Subcutaneous adipose tissue (tissue), 4 donors: ENCODE data around the gene ARMS2. TPM values are rescaled to one million over a fixed set of nuclear protein-coding genes. Genes with fewer than 3 reads are reported as not detected.

Experiments used
- total RNA-seq, 4 donors: library from RNA; depleted of rRNA; stranded (reverse); fragments of >200 nt; gene quantifications; one replicate each; pipeline ENCODE4 v1.1.0, GENCODE V29; 2016
- TF ChIP-seq, protein P1 (sequence below): fragments of 450-650 bp; IDR thresholded peaks from one replicate; pipeline ENCODE4 v1.5.1; 2016; ENCODE audit warnings: low read depth, mild to moderate bottlenecking, control low read depth, antibody characterized with exemption, moderate library complexity

Gene ARMS2
- total RNA-seq, 4 donors from 2014 or later: not detected

DNA sequence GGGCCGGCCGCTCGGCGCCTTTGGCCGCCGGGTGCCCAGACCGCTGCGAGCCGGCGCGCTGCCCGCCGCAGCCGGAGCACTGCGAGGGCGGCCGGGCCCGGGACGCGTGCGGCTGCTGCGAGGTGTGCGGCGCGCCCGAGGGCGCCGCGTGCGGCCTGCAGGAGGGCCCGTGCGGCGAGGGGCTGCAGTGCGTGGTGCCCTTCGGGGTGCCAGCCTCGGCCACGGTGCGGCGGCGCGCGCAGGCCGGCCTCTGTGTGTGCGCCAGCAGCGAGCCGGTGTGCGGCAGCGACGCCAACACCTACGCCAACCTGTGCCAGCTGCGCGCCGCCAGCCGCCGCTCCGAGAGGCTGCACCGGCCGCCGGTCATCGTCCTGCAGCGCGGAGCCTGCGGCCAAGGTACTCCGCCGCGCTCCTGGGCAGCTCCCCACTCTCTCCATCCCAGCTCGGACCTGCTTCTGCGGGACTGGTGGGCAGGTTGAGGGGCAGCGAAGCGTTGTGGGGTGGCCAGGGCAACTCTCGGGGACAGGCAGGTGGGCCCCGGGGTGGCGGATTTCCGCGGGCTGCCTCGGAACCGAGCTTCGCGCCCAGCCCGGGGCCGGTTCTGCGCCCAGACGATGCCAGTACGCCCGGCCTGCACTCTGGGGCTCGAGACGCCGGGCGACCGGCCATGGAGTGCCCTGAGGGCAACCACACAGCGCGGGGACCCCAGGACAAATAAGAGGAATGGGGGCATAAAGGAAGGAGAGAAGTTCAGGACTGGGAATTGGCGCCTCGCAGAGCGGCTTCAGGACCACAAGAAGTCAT, 7.5 kb downstream of the ARMS2 start:
- TF ChIP-seq, protein P1, sequence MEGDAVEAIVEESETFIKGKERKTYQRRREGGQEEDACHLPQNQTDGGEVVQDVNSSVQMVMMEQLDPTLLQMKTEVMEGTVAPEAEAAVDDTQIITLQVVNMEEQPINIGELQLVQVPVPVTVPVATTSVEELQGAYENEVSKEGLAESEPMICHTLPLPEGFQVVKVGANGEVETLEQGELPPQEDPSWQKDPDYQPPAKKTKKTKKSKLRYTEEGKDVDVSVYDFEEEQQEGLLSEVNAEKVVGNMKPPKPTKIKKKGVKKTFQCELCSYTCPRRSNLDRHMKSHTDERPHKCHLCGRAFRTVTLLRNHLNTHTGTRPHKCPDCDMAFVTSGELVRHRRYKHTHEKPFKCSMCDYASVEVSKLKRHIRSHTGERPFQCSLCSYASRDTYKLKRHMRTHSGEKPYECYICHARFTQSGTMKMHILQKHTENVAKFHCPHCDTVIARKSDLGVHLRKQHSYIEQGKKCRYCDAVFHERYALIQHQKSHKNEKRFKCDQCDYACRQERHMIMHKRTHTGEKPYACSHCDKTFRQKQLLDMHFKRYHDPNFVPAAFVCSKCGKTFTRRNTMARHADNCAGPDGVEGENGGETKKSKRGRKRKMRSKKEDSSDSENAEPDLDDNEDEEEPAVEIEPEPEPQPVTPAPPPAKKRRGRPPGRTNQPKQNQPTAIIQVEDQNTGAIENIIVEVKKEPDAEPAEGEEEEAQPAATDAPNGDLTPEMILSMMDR: no peak

DNA sequence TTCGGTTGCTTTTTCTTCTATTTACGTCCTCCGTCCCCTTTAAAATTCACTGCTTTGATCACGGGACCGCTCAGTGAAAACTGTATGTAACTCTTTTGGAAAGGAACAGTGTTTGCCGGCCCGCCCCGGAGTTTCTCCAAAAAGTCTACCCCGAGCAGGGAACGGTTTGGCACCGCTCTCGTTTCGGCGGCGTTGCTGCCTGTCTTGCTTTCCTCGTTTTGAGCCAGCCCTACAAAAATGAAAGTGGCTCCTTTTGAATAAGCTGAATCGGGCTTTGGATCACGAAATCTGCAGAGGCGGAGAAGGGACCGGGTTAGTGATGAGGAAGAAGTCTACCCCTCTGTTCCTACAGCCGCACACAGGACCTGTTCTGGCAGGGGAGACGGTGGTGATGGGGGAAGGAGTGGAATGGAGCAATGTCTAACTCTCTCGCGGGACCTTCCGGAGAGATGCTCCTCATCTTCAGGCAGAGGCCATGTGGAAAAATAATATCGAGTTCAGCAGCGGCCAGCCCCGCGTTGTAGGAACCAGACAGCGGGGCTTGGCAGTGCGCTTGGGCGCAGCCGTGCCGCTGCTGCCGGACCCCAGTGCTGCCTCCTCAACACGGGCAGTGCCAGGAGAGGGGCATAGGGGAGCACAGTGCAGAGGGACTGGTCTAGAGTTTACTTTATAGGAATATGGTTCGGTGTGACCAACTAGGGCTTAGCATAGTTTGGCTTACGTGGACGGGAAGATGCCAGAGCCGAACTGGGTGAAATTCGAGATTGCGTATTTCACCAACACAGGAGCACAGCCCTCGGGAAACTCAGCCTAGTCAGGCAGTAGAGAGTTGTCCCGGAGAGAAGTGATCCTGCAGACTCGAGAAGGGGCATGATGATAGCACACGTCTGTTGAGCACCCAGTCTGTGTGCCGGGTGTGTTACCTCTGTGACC, 8.3 kb downstream of the ARMS2 start:
- TF ChIP-seq, protein P1: no peak

GRCh38 chr10:122463466-122464249, 9.2 kb downstream of the ARMS2 start:
- TF ChIP-seq, protein P1: no peak

GRCh38 chr10:122464250-122464510, 9.7 kb downstream of the ARMS2 start:
- TF ChIP-seq, protein P1: no peak

DNA sequence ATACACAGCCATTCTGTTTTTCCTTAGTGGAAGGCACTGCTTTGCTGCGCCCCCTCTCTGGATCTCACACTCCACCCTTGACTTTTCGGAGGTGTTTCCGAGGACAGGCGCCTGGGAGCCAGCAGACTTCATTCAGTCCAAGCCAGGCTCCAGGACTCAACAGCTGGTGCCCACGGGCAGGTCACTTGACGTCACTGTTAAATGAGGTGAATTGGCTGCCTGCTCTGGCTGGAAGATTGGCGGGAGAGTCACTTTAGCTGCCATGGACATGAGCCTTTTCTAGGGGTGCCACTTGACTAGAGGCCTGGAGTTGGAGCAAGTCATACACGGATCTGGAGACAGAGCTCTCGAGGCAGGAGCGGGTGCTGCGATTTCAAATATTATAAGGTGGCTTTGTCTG, 10.1 kb downstream of the ARMS2 start:
- TF ChIP-seq, protein P1: no peak

GRCh38 chr10:122465401-122466040, 11.1 kb downstream of the ARMS2 start:
- TF ChIP-seq, protein P1: no peak
